Stimulated activated naive B cell treated with anti-CD40 and anti-IgM and Interleukin-4, amounts not matched to agents 10 μg/mL and 1 μg/mL and 100 μg/mL, for 72 hours (primary cell): ENCODE data around the gene GJC1.
A peak's percentile ranks its signal among the peaks of the same experiment; 100 is the strongest.
"Not testable (repeated sequence)": the region's sequence is repeated elsewhere in the genome, so short reads cannot be mapped to it uniquely, and the experiment has no call there.

ENCODE experiments used
- ATAC-seq, 2 donors: fragments of 150-1000 bp; cut with Tn5 transposase; replicated peaks; 2 replicates each; pipeline ENCODE4 v1.10.0; 2021; ENCODE audit warnings: moderate library complexity in 1 of 2
- DNase-seq: peaks from one replicate; pipeline ENCODE4 v3.0.0; 2021
- H3K27ac Mint-ChIP-seq: one replicate; pipeline ENCODE4 v1.8.0; 2022; ENCODE audit warnings: mild to moderate bottlenecking, mixed read lengths
- H3K27me3 Mint-ChIP-seq, 2 donors: one replicate each; pipeline ENCODE4 v1.8.0; 2022; ENCODE audit warnings: mixed read lengths in 2 of 2
- H3K36me3 Mint-ChIP-seq, 2 donors: one replicate each; pipeline ENCODE4 v1.8.0; 2022; ENCODE audit warnings: mixed read lengths in 2 of 2, mild to moderate bottlenecking in 1 of 2
- H3K4me1 Mint-ChIP-seq, 2 donors: one replicate each; pipeline ENCODE4 v1.8.0; 2022; ENCODE audit warnings: mixed read lengths in 2 of 2, mild to moderate bottlenecking in 1 of 2
- H3K4me3 Mint-ChIP-seq, 2 donors: one replicate each; pipeline ENCODE4 v1.8.0; 2022; ENCODE audit warnings: mild to moderate bottlenecking in 2 of 2, mixed read lengths in 2 of 2, moderate library complexity in 1 of 2
- H3K9me3 Mint-ChIP-seq, 2 donors: one replicate each; pipeline ENCODE4 v1.8.0; 2022; ENCODE audit warnings: mixed read lengths in 2 of 2, mild to moderate bottlenecking in 1 of 2

Gene GJC1

DNA sequence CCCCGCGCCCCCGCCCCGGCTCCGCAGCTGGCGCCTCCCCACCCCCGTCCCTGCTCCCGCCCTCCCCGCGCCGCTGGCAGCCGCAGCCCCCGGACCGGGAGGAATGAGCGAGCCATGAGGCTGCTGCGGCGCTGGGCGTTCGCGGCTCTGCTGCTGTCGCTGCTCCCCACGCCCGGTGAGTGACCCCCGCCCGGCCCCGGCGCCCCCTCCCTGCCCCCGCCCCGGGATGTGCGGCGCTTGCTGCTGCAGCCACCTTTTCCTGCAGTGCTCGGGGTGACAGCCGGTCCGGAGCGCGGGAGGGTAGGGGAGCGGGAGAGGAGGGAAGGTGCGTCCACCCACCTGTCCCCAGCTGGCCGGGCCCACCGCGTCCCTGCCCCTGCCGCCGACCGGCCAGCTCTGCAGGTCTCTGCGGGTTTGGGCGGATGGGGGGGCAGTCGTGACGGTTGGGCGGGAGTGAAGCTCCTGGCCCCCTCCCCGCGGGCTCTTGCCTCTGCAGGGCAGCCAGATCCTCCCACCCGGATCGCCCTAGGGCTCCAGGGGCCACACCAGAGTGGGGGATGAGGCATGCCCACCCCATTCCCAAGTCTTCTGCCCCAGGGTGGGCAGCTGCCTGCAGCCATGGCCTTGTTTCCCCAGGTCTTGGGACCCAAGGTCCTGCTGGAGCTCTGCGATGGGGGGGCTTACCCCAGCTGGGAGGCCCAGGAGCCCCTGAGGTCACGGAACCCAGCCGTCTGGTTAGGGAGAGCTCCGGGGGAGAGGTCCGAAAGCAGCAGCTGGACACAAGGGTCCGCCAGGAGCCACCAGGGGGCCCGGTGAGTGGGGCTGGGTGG is 70.8 kb downstream of the GJC1 start:
- ATAC-seq (peak; percentile 28 to 33), DNase-seq (no peak)
- Mint-ChIP-seq H3K4me1 (peaks cover 0 to 7% of the 10 kb centered on the region in 2 donors), H3K4me3 (peak overlapping the region; percentile 50 to 65), H3K27me3 (peaks cover 32 to 56% of the 10 kb centered on the region in 2 donors), H3K27ac (no peak overlapping the region), H3K36me3 (peaks cover 0 to under 1% of the 10 kb centered on the region in 2 donors), H3K9me3 (no peaks in the 10 kb centered on the region)

- ATAC-seq = peak; percentile 48
- H3K36me3 Mint-ChIP-seq = peaks cover 2 to 4% of the 10 kb centered on the region in 2 donors
- peaks cover 32 to 52% of the 10 kb centered on the region in 2 donors for H3K27me3 Mint-ChIP-seq
- H3K27ac Mint-ChIP-seq = peak within 1 kb of the TSS; percentile 42
- DNase-seq = no peak
- peak within 1 kb of the TSS; percentile 65 to 69 for H3K4me3 Mint-ChIP-seq
- H3K4me1 Mint-ChIP-seq = peaks cover 0 to 7% of the 10 kb centered on the region in 2 donors
- H3K9me3 Mint-ChIP-seq = no peaks in the 10 kb centered on the region
These were observed 71.5 kb downstream of the GJC1 start, which contains the start of gene ADAM11 for GRCh38 chr17:44758414-44759085. Gene ADAM11 (plus strand): TSS chr17:44758988. CDS start chr17:44759200, 212 bp downstream.

DNA sequence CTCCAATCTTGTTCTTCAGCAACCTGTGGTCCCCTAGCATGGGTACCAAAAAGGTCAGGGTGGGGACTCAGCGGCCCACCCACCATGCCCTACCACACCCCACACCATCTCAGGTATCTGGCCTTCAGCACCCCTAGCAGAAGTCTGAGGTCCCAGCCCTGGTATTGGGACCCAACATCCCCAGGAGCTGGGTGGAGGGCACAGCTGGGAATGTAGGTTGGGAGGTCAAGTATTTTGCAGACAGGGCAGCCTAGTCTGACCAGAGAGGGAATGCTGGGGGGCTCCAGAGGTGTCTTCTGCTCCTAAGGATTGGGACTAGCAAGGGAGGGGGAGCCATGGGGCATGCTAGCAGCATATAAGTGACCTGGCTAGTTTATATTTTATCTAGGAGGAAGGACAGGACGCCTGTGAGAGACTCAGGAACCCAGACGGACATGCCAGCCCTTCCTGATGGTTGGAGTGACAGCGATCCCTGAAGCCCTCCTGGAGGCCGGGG is 72.1 kb downstream of the GJC1 start:
- peak overlapping the region; percentile 64 to 69 for H3K4me3 Mint-ChIP-seq
- peaks cover 0 to 7% of the 10 kb centered on the region in 2 donors for H3K4me1 Mint-ChIP-seq
- peaks cover 32 to 52% of the 10 kb centered on the region in 2 donors for H3K27me3 Mint-ChIP-seq
- H3K36me3 Mint-ChIP-seq = peaks cover 2 to 4% of the 10 kb centered on the region in 2 donors
- no peak for ATAC-seq
- no peaks in the 10 kb centered on the region for H3K9me3 Mint-ChIP-seq
- H3K27ac Mint-ChIP-seq = peak overlapping the region; percentile 42
- DNase-seq = no peak

DNA sequence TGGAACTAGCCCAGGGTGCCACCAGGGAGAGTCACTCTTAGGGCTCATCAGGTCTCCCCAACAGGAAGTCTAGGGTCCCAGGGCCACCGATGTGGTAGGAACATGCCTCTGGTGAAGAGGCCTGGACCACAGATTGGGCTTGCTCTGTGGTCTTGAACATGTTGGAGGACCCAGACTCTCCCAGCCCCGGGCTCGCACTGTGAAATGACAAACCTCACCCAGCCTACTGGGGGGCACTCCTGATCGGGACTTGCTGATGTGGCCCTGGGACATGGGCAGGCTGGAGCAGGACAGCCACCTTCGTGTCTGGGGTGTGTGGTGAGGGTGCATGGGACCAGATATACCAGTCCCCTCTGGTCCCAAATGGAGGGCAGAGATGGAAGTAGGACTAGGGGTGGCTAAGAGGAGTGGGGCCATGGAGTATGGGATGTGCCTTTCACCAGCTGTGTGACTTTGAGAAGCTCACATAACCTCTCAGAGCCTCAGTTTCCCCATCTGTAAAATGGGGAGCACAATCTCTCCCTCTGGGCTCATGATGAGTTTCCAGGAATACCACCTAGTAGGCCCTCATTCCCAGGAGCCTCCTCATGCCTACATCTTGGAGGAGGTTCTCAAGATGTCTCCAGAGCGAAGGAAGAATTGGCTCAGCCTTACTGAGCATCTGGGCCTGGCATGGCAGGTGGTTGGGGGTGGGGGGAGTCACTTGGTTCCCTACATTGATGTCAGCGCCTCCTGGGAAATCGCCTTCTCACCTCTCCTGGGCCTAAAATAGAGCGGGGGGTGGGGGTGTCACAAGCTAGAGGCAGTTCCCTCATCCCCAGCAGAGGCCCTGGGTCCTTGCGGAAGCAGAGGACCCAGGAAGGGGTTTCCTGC is 72.8 kb downstream of the GJC1 start:
- H3K4me1 Mint-ChIP-seq = peaks cover 0 to 7% of the 10 kb centered on the region in 2 donors
- ATAC-seq (peak in 1 of 2 donors; percentile 15), DNase-seq (no peak)
- no peaks in the 10 kb centered on the region for H3K9me3 Mint-ChIP-seq
- peaks cover 32 to 45% of the 10 kb centered on the region in 2 donors for H3K27me3 Mint-ChIP-seq
- peaks cover 2 to 4% of the 10 kb centered on the region in 2 donors for H3K36me3 Mint-ChIP-seq
- no peak overlapping the region for H3K4me3 Mint-ChIP-seq
- H3K27ac Mint-ChIP-seq = no peak overlapping the region

GRCh38 chr17:44755180-44755579 is 74.9 kb downstream of the GJC1 start:
- ATAC-seq, H3K9me3 Mint-ChIP-seq, DNase-seq, H3K27ac Mint-ChIP-seq, H3K4me3 Mint-ChIP-seq, H3K4me1 Mint-ChIP-seq: not testable (repeated sequence)
- Mint-ChIP-seq H3K27me3 (peaks cover 20 to 27% of the 10 kb centered on the region in 2 donors), H3K36me3 (peaks cover 16 to 23% of the 10 kb centered on the region in 2 donors)

- H3K4me3 Mint-ChIP-seq = no peak overlapping the region
- H3K4me1 Mint-ChIP-seq = peaks cover 0 to 7% of the 10 kb centered on the region in 2 donors
- H3K9me3 Mint-ChIP-seq = no peaks in the 10 kb centered on the region
- no peak overlapping the region for H3K27ac Mint-ChIP-seq
- H3K27me3 Mint-ChIP-seq = peaks cover 20 to 24% of the 10 kb centered on the region in 2 donors
- peaks cover 16 to 27% of the 10 kb centered on the region in 2 donors for H3K36me3 Mint-ChIP-seq
- DNase-seq (no peak), ATAC-seq (no peak)
These were observed 75.8 kb downstream of the GJC1 start for GRCh38 chr17:44754276-44754675.

DNA sequence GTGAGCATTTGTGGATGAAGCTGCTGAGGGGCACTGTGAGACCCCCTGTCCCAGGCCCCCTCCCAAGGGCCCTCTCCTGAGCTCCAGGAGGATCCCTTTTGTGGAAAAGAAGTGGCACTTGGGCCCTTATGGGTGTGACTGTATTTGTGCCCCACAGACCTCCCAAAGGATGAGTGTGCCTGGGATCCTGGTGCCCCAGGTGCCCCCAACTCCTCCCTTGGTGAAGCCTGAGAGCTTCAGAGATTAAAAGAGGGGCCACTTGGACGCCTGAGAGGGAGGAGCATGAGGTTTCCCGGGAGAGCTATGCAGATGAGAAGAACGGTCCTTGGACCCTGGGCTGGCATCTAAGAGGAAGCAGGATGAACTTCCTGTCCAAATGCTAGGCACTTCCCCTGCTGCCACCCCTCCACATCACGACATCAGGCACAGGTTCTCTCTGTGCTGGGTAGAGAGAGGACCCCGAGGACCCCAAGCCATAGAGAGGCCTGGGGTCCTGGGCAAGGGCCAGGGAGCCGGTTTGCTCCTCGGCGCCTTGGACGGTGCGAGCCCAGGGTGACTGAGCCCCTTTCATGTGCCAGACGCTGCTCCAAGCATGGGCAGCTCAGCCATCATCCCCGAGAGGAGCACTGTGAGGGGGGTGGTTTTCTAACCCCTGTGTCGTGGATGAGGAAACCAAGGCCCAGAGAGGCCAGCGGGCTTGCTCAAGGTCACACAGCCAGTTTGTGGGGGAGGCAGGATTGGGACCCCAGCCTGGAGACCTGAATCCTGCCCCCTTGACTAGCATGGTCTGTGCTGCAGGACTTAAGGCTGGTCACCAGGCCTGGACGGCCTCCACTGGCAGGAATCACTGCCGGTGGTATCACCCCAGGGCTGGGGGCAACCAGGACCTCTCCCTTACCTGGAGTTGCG is 76.9 kb downstream of the GJC1 start:
- ATAC-seq (no peak), DNase-seq (no peak)
- H3K9me3 Mint-ChIP-seq = no peaks in the 10 kb centered on the region
- H3K27ac Mint-ChIP-seq = no peak overlapping the region
- peaks cover 16 to 27% of the 10 kb centered on the region in 2 donors for H3K36me3 Mint-ChIP-seq
- peaks cover 0 to 5% of the 10 kb centered on the region in 2 donors for H3K4me1 Mint-ChIP-seq
- H3K4me3 Mint-ChIP-seq = no peak overlapping the region
- H3K27me3 Mint-ChIP-seq = peaks cover 19 to 22% of the 10 kb centered on the region in 2 donors

DNA sequence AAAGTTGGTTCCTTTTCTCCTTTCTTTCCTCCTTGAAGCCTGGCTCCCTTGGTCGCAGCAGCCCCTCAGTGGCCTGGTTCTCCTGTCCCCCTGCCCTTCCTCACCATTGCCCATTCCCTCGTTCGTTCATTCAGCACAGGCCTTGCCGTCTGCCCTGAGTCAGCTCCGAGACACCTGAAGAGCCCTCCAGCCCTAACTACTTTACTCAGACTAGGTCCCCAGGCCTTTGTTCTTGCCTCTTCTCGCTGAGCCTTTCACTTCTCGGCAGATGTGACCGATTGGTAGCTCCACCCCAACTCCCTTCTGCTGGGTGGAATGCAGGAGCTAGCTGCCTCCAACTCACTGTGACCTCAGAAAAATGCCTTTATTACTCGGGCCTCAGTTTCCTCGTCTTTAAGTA is 78.3 kb downstream of the GJC1 start:
- H3K4me3 Mint-ChIP-seq = no peak overlapping the region
- H3K4me1 Mint-ChIP-seq = no peaks in the 10 kb centered on the region
- ATAC-seq (no peak), DNase-seq (no peak)
- H3K9me3 Mint-ChIP-seq = no peaks in the 10 kb centered on the region
- H3K27ac Mint-ChIP-seq = no peak overlapping the region
- peaks cover 24 to 33% of the 10 kb centered on the region in 2 donors for H3K36me3 Mint-ChIP-seq
- peaks cover 5 to 8% of the 10 kb centered on the region in 2 donors for H3K27me3 Mint-ChIP-seq

DNA sequence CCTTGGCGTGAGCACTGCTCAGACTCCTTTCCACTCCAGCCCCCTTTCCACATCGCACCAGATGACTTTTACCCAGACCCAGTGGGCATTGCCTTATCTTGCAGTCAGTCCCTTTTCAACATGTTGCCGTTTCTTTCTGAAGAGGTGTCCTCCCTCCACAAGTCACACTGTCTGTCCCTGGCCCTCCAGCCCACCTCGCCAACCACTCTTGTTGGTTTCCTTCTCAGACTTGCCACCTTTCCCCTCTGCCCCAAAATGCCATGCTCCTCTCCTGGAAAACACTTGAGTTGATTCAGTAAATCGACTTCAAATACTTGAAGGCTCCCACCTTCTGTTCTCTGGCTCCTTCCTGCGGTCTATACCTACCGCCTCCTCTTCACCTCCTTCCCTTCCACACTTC is 78.8 kb downstream of the GJC1 start:
- H3K4me1 Mint-ChIP-seq = no peaks in the 10 kb centered on the region
- no peak for DNase-seq
- H3K27ac Mint-ChIP-seq = no peak overlapping the region
- H3K27me3 Mint-ChIP-seq = peaks cover 4 to 6% of the 10 kb centered on the region in 2 donors
- no peaks in the 10 kb centered on the region for H3K9me3 Mint-ChIP-seq
- no peak for ATAC-seq
- H3K4me3 Mint-ChIP-seq = no peak overlapping the region
- H3K36me3 Mint-ChIP-seq = peaks cover 25 to 33% of the 10 kb centered on the region in 2 donors

DNA sequence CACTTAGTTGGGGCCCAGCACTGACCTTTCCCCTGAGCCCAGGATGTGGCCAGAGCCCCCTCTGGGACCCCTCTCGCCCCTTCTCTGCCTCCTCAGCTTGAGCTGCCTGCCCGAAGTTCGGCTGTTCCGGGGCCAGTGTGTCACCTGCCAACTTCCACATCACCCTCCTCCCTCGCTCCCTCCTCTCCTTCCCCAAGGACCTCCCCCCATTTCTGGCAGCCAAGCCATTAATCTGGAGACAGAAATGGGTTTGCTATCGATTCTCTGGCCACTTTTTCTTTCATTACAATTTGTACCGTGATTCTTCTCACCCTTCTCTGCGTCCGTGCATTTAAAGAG is 80.1 kb downstream of the GJC1 start:
- no peak overlapping the region for H3K27ac Mint-ChIP-seq
- ATAC-seq (no peak), DNase-seq (no peak)
- no peak overlapping the region for H3K4me3 Mint-ChIP-seq
- no peaks in the 10 kb centered on the region for H3K4me1 Mint-ChIP-seq
- peaks cover 27 to 37% of the 10 kb centered on the region in 2 donors for H3K36me3 Mint-ChIP-seq
- peaks cover 0 to 4% of the 10 kb centered on the region in 2 donors for H3K27me3 Mint-ChIP-seq
- H3K9me3 Mint-ChIP-seq = no peaks in the 10 kb centered on the region

- Mint-ChIP-seq H3K27me3 (peaks cover 0 to 4% of the 10 kb centered on the region in 2 donors), H3K4me1 (no peaks in the 10 kb centered on the region), H3K9me3 (no peaks in the 10 kb centered on the region), H3K4me3 (no peak overlapping the region), H3K27ac (no peak overlapping the region), H3K36me3 (peaks cover 27 to 37% of the 10 kb centered on the region in 2 donors)
- ATAC-seq (no peak), DNase-seq (no peak)
These were observed 80.8 kb downstream of the GJC1 start for GRCh38 chr17:44749076-44749979.
